H1 (cell line): ENCODE results near the gene SPDYC. TPM values are rescaled to one million over a fixed set of nuclear protein-coding genes. Genes with fewer than 3 reads are reported as not detected.

ENCODE experiments used
- CTCF ChIA-PET: fragments of 300-600 bp; sonication (Branson Sonifier 250); formaldehyde crosslinking; loops from one replicate; lab custom pipeline; 2021; ENCODE audit not compliant: partially characterized antibody; lab: Charles Lee
- POLR2A ChIA-PET: fragments of 300-600 bp; sonication (Branson Sonifier 250); formaldehyde crosslinking; loops from one replicate; lab custom pipeline; 2021; ENCODE audit warnings: inconsistent platforms; ENCODE audit not compliant: partially characterized antibody; lab: Charles Lee
- DNase-seq, 2 experiments: peaks; one replicate each; pipeline versions ENCODE4 v3.0.0 to v3.0.0-alpha.2; 2010 to 2022; ENCODE audit warnings: low spot score in 2 of 2, low read depth in 1 of 2, mixed read lengths in 1 of 2
- FAIRE-seq: peaks from 2 replicates; lab custom pipeline; 2011; peaks lifted over from hg19 to GRCh38; lab: Jason Lieb, UNC
- H2AFZ ChIP-seq: 2 replicates; pipeline ENCODE4 v1.8.1; 2012; ENCODE audit warnings: low read length, inconsistent platforms
- H2AK5ac ChIP-seq: 2 replicates; pipeline ENCODE4 v1.6.1; 2013; ENCODE audit warnings: low read depth, low read length
- H2BK120ac ChIP-seq: replicated peaks from 2 replicates; pipeline ENCODE3; 2013; ENCODE audit warnings: low read depth, low read length, inconsistent platforms
- H2BK12ac ChIP-seq: 2 replicates; pipeline ENCODE4 v1.6.1; 2013; ENCODE audit warnings: low read depth, low read length
- H2BK15ac ChIP-seq: 2 replicates; pipeline ENCODE4 v1.6.1; 2013; ENCODE audit warnings: low read length
- H2BK20ac ChIP-seq: 2 replicates; pipeline ENCODE4 v1.6.1; 2013; ENCODE audit warnings: low read length
- H2BK5ac ChIP-seq: 2 replicates; pipeline ENCODE4 v1.6.1; 2013; ENCODE audit warnings: low read depth, low read length
- H3K14ac ChIP-seq: 2 replicates; pipeline ENCODE4 v1.6.1; 2013; ENCODE audit warnings: inconsistent platforms; ENCODE audit not compliant: insufficient read length
- H3K18ac ChIP-seq: 2 replicates; pipeline ENCODE4 v1.6.1; 2013; ENCODE audit warnings: low read length; ENCODE audit errors: extremely low read depth
- H3K23ac ChIP-seq: 2 replicates; pipeline ENCODE4 v1.6.1; 2013; ENCODE audit warnings: inconsistent platforms; ENCODE audit not compliant: insufficient read length
- H3K23me2 ChIP-seq: 2 replicates; pipeline ENCODE4 v1.6.1; 2013; ENCODE audit warnings: low read depth, low read length
- H3K27ac ChIP-seq: 2 replicates; pipeline ENCODE4 v1.6.1; 2011; ENCODE audit warnings: low read depth, low read length, inconsistent platforms
- H3K27me3 ChIP-seq, 4 experiments: replicated peaks in 1 of 4; 1 replicate in 1 of 4; 2 replicates in 3 of 4; pipeline versions ENCODE4 v1.6.1 to v1.8.1; 2011 to 2013; ENCODE audit warnings: low read length in 3 of 4, mild to moderate bottlenecking in 3 of 4, inconsistent platforms in 2 of 4, mixed read lengths in 2 of 4, moderate library complexity in 1 of 4; ENCODE audit not compliant: control insufficient read depth in 3 of 4, insufficient read depth in 3 of 4; ENCODE audit errors: extremely low read depth in 1 of 4
- H3K36me3 ChIP-seq, 4 experiments: 2 replicates each; pipeline versions ENCODE4 v1.6.1 to v1.8.1; 2011 to 2013; ENCODE audit warnings: mild to moderate bottlenecking in 4 of 4, low read length in 3 of 4, moderate library complexity in 2 of 4, control low read depth in 1 of 4, inconsistent platforms in 1 of 4; ENCODE audit not compliant: insufficient read depth in 4 of 4, control insufficient read depth in 2 of 4
- H3K4ac ChIP-seq: replicated peaks from 2 replicates; pipeline ENCODE3; 2013; ENCODE audit warnings: low read length, low read depth, mixed read lengths, inconsistent platforms; ENCODE audit not compliant: insufficient read length
- H3K4me1 ChIP-seq, 4 experiments: replicated peaks in 1 of 4; 1 replicate in 1 of 4; 2 replicates in 3 of 4; pipeline versions ENCODE4 v1.6.1 to v1.8.1; 2011 to 2013; ENCODE audit warnings: low read length in 3 of 4, inconsistent platforms in 2 of 4, mixed read lengths in 1 of 4; ENCODE audit not compliant: insufficient read depth in 4 of 4, control insufficient read depth in 3 of 4
- H3K4me2 ChIP-seq, 2 experiments: 2 replicates each; pipeline versions ENCODE4 v1.6.1 to v1.8.1; 2011 to 2013; ENCODE audit warnings: low read depth in 2 of 2, low read length in 2 of 2, control low read depth in 1 of 2, inconsistent platforms in 1 of 2, mild to moderate bottlenecking in 1 of 2; ENCODE audit not compliant: insufficient read depth in 1 of 2
- H3K4me3 ChIP-seq, 4 experiments: fragments of 200-600, 300-600 bp in 1 of 4; sonication (generic), shearing (Covaris generic), sonication (Bioruptor Twin) in 1 of 4; 2 replicates each; pipeline versions ENCODE4 v1.5.1 to v1.8.1; 2011 to 2016; ENCODE audit warnings: low read length in 4 of 4, low read depth in 3 of 4, control low read depth in 2 of 4, inconsistent platforms in 2 of 4, mild to moderate bottlenecking in 2 of 4, mixed read lengths in 1 of 4, moderate library complexity in 1 of 4; ENCODE audit not compliant: insufficient read depth in 2 of 4; ENCODE audit errors: extremely low read depth in 1 of 4
- H3K56ac ChIP-seq: replicated peaks from 2 replicates; pipeline ENCODE3; 2013; ENCODE audit warnings: low read depth, mild to moderate bottlenecking, mixed read lengths, low read length, inconsistent platforms; ENCODE audit not compliant: insufficient read length
- H3K79me1 ChIP-seq: 2 replicates; pipeline ENCODE4 v1.6.1; 2013; ENCODE audit warnings: low read depth, low read length, control low read depth
- H3K79me2 ChIP-seq, 2 experiments: 2 replicates each; pipeline versions ENCODE4 v1.6.1 to v1.8.1; 2012 to 2013; ENCODE audit warnings: low read length in 2 of 2, mild to moderate bottlenecking in 2 of 2, inconsistent platforms in 1 of 2; ENCODE audit not compliant: insufficient read depth in 2 of 2, control insufficient read depth in 1 of 2
- H3K9ac ChIP-seq, 4 experiments: replicated peaks in 1 of 4; 1 replicate in 1 of 4; 2 replicates in 3 of 4; pipeline versions ENCODE4 v1.6.1 to v1.8.1; 2011 to 2013; ENCODE audit warnings: low read depth in 3 of 4, low read length in 3 of 4, control low read depth in 2 of 4, mild to moderate bottlenecking in 2 of 4, moderate library complexity in 2 of 4, inconsistent platforms in 1 of 4; ENCODE audit errors: extremely low read depth in 1 of 4
- H3K9me3 ChIP-seq, 2 experiments: 2 replicates each; pipeline versions ENCODE4 v1.6.1 to v1.8.1; 2012 to 2013; ENCODE audit warnings: mild to moderate bottlenecking in 2 of 2, moderate library complexity in 2 of 2, control low read depth in 1 of 2, inconsistent platforms in 1 of 2, low read depth in 1 of 2, low read length in 1 of 2, mixed read lengths in 1 of 2; ENCODE audit not compliant: insufficient read depth in 2 of 2
- H4K20me1 ChIP-seq, 2 experiments: replicated peaks in 1 of 2; 2 replicates each; pipeline versions ENCODE3 to v1.8.1; 2011 to 2013; ENCODE audit warnings: inconsistent platforms in 2 of 2, low read length in 2 of 2, mild to moderate bottlenecking in 1 of 2; ENCODE audit not compliant: insufficient read depth in 2 of 2, control insufficient read depth in 1 of 2
- H4K5ac ChIP-seq: 2 replicates; pipeline ENCODE4 v1.6.1; 2013; ENCODE audit warnings: low read length, low read depth, mixed read lengths, inconsistent platforms; ENCODE audit not compliant: insufficient read length
- H4K8ac ChIP-seq: 2 replicates; pipeline ENCODE4 v1.8.0; 2013; ENCODE audit warnings: mild to moderate bottlenecking, moderate library complexity, low read length, inconsistent platforms; ENCODE audit not compliant: insufficient read depth; ENCODE audit errors: extremely low read depth
- H4K91ac ChIP-seq: replicated peaks from 2 replicates; pipeline ENCODE3; 2013; ENCODE audit warnings: low read length, mixed read lengths, inconsistent platforms; ENCODE audit not compliant: insufficient read length
- WGBS, 2 experiments: shearing (Covaris generic) in 1 of 2; methylation state at CpG; one replicate each; pipeline versions ENCODE4 v1.1.6 to v1.1.7; 2013 to 2015; ENCODE audit warnings: low lambda C conversion rate in 2 of 2, mixed read lengths in 2 of 2, inconsistent platforms in 1 of 2, low coverage in 1 of 2, missing lambda C conversion rate in 1 of 2; ENCODE audit not compliant: insufficient replicate concordance in 2 of 2, insufficient coverage in 1 of 2, insufficient read length in 1 of 2; ENCODE audit errors: extremely low coverage in 1 of 2, missing lambda C conversion rate in 1 of 2; 5-methylcytosine and 5-hydroxymethylcytosine counted together
- polyA plus RNA-seq, 7 experiments: library from polyadenylated mRNA; depleted of rRNA in 3 of 7; stranded (reverse) in 5 of 7; unstranded in 2 of 7; fragments of >200 nt in 5 of 7; fragments of 200-250 nt in 2 of 7; gene quantifications; 1 replicate in 5 of 7; 2 replicates in 1 of 7; 4 replicates in 1 of 7; pipeline versions ENCODE4 v1.2.1 to v1.2.3, GENCODE V29; 2011 to 2013; ENCODE audit warnings: missing spikeins in 2 of 7, mixed read lengths in 2 of 7
- total RNA-seq: library from RNA; stranded (reverse); fragmentation: NEBNext Ultra II Directional; extraction: Animal tissue kit (Norgen Biotek cat#: 25700); gene quantifications from 2 replicates; pipeline ENCODE4 v1.2.1, GENCODE V29; 2021

Gene SPDYC
- total and polyA plus RNA-seq, 2 of the 8 experiments (the other 6 are each of a cell fraction or from before 2014, with no cell fraction given) = 0.15 TPM; not detected in 1

DNA sequence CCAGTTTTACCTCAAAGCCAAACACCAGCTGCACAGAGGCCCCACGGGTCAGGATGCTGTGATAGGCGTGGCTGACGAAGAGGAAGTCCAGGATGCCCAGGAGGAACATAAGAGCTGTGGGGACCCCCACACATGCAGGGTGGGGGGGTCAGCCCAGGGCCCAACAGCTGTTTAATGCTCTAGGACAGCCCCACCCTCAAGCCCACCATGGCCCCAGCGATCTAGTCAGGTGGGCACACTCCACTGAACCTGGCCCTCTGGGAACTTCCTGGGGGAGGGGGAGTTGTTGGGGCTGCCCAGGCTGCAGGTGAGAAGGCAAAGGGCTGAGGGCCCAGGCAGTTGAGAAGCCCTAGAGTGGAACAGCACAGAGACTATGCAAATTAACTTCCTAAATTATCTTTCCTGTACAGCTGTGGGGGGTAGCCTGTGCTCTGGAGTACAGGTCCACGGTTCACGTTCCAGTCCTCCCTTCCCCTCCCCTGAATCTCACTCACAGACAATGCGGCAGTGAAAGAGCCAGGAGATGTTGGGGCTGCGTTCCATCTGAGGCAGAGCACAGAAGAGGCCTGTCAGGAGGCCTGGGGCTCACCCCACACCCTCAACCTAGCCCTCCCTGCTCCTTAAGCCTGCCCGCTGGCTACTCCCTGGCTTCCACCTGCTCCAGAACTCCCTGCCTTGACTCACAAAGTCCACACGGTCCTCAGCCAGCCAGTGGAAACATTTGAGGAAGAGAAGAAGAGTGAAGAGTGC, 37.6 kb upstream of the SPDYC start:
- H2BK15ac ChIP-seq = no peak overlapping the region
- ChIA-PET CTCF (interaction anchor here (0.8 to 9.5 kb wide), 5 partner anchors 14 to 285 kb away, joined by 3 to 71 read pairs (median 5); partner anchors contain the start of gene TM7SF2), POLR2A (interaction anchor here (1.5 to 15.8 kb wide), 2 partner anchors 17 to 196 kb away, joined by 3 to 305 read pairs; partner anchors contain the start of genes FAU, GPHA2, MRPL49 and TM7SF2)
- H3K23me2 ChIP-seq = peaks cover 14% of the 10 kb centered on the region
- no peak overlapping the region for H3K56ac ChIP-seq
- no peak overlapping the region for H2AK5ac ChIP-seq
- H3K14ac ChIP-seq = no peak overlapping the region
- no peak overlapping the region for H2AFZ ChIP-seq
- DNase-seq (no peak), FAIRE-seq (no peak)
- no peak overlapping the region for H3K27ac ChIP-seq
- peak overlapping the region; percentile 29; the same call in 1 of the 2 replicates for H4K8ac ChIP-seq
- H3K9ac ChIP-seq = no peak overlapping the region
- no peak overlapping the region for H2BK120ac ChIP-seq
- peak overlapping the region; percentile 77 to 91; a peak in 2 of 4 replicates for H3K4me2 ChIP-seq
- H3K18ac ChIP-seq = no peak overlapping the region
- H3K27me3 ChIP-seq = no peaks in the 10 kb centered on the region
- no peak overlapping the region for H4K91ac ChIP-seq
- H3K79me2 ChIP-seq = peaks cover 0 to 15% of the 10 kb centered on the region in 2 experiments; a peak in 1 of 4 replicates
- H2BK5ac ChIP-seq = no peak overlapping the region
- H2BK12ac ChIP-seq = 0 out of 2 replicates have a peak overlapping the region, but pooled peaks have one; percentile 23
- no peak overlapping the region for H2BK20ac ChIP-seq
- H3K79me1 ChIP-seq = peaks cover 3% of the 10 kb centered on the region; the same call in 1 of the 2 replicates
- H4K20me1 ChIP-seq = peaks cover 0 to 14% of the 10 kb centered on the region in 2 experiments
- peaks cover 0 to 13% (median 7%) of the 10 kb centered on the region in 4 experiments; a peak in 6 of 7 replicates for H3K4me1 ChIP-seq
- no peak overlapping the region for H3K4me3 ChIP-seq
- 85% methylated on average over 10 of the region's 10 CpGs; no CpG with 5 or more reads in 1 of the 2 experiments for WGBS, 2 experiments
- H4K5ac ChIP-seq = no peak overlapping the region
- H3K36me3 ChIP-seq = peaks cover 14 to 38% (median 32%) of the 10 kb centered on the region in 4 experiments; a peak in 7 of 8 replicates
- H3K23ac ChIP-seq = no peak overlapping the region
- no peak overlapping the region for H3K4ac ChIP-seq
- no peaks in the 10 kb centered on the region for H3K9me3 ChIP-seq
